A673 (cell line): ENCODE results near the gene SBF2. TPM values are rescaled to one million over a fixed set of nuclear protein-coding genes. Genes with fewer than 3 reads are reported as not detected.

Source experiments
- BruUV-seq: library from RNA; stranded (reverse); fragments of 400-500 nt; replicated peaks from 2 replicates; lab custom pipeline; 2021; lab: Mats Ljungman, UMichigan
- CTCF ChIA-PET: fragments of 300-600 bp; sonication (Branson Sonifier 250); formaldehyde crosslinking; loops from one replicate; lab custom pipeline; 2022; ENCODE audit warnings: antibody characterized with exemption; lab: Charles Lee
- POLR2A ChIA-PET: fragments of 300-600 bp; sonication (Branson Sonifier 250); formaldehyde crosslinking; loops from one replicate; lab custom pipeline; 2022; ENCODE audit warnings: antibody characterized with exemption; ENCODE audit not compliant: low non-redundant PET; lab: Charles Lee
- DNase-seq: peaks from one replicate; pipeline ENCODE4 v3.0.0-alpha.2; 2015; ENCODE audit warnings: low spot score
- H3K27ac ChIP-seq: fragments of 200-600 bp; sonication (generic); 2 replicates; pipeline ENCODE4 v1.5.1; 2016; ENCODE audit warnings: mixed run types, low read depth, mild to moderate bottlenecking, mixed read lengths, antibody characterized with exemption, low read length; ENCODE audit not compliant: poor library complexity, severe bottlenecking
- H3K27me3 ChIP-seq: fragments of 200-600 bp; sonication (generic); replicated peaks from 2 replicates; pipeline ENCODE4 v1.6.1; 2017; ENCODE audit warnings: mixed run types, low read depth, mild to moderate bottlenecking, mixed read lengths, antibody characterized with exemption, low read length; ENCODE audit not compliant: insufficient read depth, poor library complexity
- H3K36me3 ChIP-seq: fragments of 200-600 bp; sonication (generic); 2 replicates; pipeline ENCODE4 v1.6.1; 2016; ENCODE audit warnings: mixed run types, mild to moderate bottlenecking, mixed read lengths, antibody characterized with exemption, low read length; ENCODE audit not compliant: insufficient read depth, poor library complexity, severe bottlenecking
- H3K4me1 ChIP-seq: fragments of 200-600 bp; sonication (generic); 2 replicates; pipeline ENCODE4 v1.6.1; 2017; ENCODE audit warnings: mixed run types, mild to moderate bottlenecking, mixed read lengths, antibody characterized with exemption, low read length; ENCODE audit not compliant: insufficient read depth, poor library complexity, severe bottlenecking
- H3K4me3 ChIP-seq: fragments of 200-600 bp; sonication (generic); 2 replicates; pipeline ENCODE4 v1.5.1; 2016; ENCODE audit warnings: low read depth, mixed run types, mild to moderate bottlenecking, mixed read lengths, low read length; ENCODE audit not compliant: poor library complexity, severe bottlenecking
- H3K9me3 ChIP-seq: fragments of 200-600 bp; sonication (generic); 2 replicates; pipeline ENCODE4 v1.6.1; 2016; ENCODE audit warnings: mixed run types, low read depth, mild to moderate bottlenecking, mixed read lengths, antibody characterized with exemption, low read length; ENCODE audit not compliant: poor library complexity, severe bottlenecking
- EZH2 ChIP-seq: fragments of 200-600 bp; sonication (generic); IDR thresholded peaks from 2 replicates; pipeline ENCODE4 v1.6.1; 2017; ENCODE audit warnings: borderline replicate concordance, low read depth, mild to moderate bottlenecking, mixed read lengths, antibody characterized with exemption, low read length; ENCODE audit not compliant: poor library complexity, severe bottlenecking
- intact Hi-C: fragments of 100-400 bp; cut with micrococcal nuclease; formaldehyde crosslinking; loops from one replicate; pipeline ENCODE4 v1.10.0; 2022; ENCODE audit not compliant: unreplicated experiment
- total RNA-seq: library from RNA; stranded (reverse); gene quantifications from 2 replicates; pipeline ENCODE4 v1.2.3, GENCODE V29; 2021
- TF ChIP-seq, protein P1 (sequence below): fragments of 300-800, 200-600 bp; sonication (generic); conservative IDR thresholded peaks from 2 replicates; pipeline ENCODE4 v1.5.1; 2017; ENCODE audit warnings: low read depth, mild to moderate bottlenecking, antibody characterized with exemption, low read length, moderate library complexity, mixed read lengths

Gene SBF2
- total RNA-seq, 1 experiment from 2014 or later = 31.8 TPM

GRCh38 chr11:10117709-10118351, 176.2 kb downstream of the SBF2 start:
- Histone ChIP-seq H3K36me3 (no peaks in the 10 kb centered on the region), H3K4me1 (no peaks in the 10 kb centered on the region), H3K27ac (no peak overlapping the region), H3K4me3 (no peak overlapping the region), H3K27me3 (no peaks in the 10 kb centered on the region), H3K9me3 (no peaks in the 10 kb centered on the region)
- DNase-seq = no peak
- ChIA-PET CTCF (no interaction called here), POLR2A (no interaction called here)
- intact Hi-C loops = no loop called here
- TF ChIP-seq, protein P1, sequence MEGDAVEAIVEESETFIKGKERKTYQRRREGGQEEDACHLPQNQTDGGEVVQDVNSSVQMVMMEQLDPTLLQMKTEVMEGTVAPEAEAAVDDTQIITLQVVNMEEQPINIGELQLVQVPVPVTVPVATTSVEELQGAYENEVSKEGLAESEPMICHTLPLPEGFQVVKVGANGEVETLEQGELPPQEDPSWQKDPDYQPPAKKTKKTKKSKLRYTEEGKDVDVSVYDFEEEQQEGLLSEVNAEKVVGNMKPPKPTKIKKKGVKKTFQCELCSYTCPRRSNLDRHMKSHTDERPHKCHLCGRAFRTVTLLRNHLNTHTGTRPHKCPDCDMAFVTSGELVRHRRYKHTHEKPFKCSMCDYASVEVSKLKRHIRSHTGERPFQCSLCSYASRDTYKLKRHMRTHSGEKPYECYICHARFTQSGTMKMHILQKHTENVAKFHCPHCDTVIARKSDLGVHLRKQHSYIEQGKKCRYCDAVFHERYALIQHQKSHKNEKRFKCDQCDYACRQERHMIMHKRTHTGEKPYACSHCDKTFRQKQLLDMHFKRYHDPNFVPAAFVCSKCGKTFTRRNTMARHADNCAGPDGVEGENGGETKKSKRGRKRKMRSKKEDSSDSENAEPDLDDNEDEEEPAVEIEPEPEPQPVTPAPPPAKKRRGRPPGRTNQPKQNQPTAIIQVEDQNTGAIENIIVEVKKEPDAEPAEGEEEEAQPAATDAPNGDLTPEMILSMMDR = no peak
- no peak for TF ChIP-seq EZH2
- BruUV-seq = no TSS peak

GRCh38 chr11:10116588-10116987, 177.4 kb downstream of the SBF2 start:
- H3K27me3 ChIP-seq = no peaks in the 10 kb centered on the region
- ChIA-PET CTCF (no interaction called here), POLR2A (no interaction called here)
- H3K9me3 ChIP-seq = no peaks in the 10 kb centered on the region
- H3K4me1 ChIP-seq = no peaks in the 10 kb centered on the region
- intact Hi-C loops = no loop called here
- no peak for TF ChIP-seq EZH2
- TF ChIP-seq, protein P1 = no peak
- peak; percentile 4 for DNase-seq
- no peak overlapping the region for H3K4me3 ChIP-seq
- no peaks in the 10 kb centered on the region for H3K36me3 ChIP-seq
- BruUV-seq = no TSS peak
- no peak overlapping the region for H3K27ac ChIP-seq

- Histone ChIP-seq H3K4me1 (peaks cover 1% of the 10 kb centered on the region), H3K36me3 (no peaks in the 10 kb centered on the region), H3K4me3 (no peak overlapping the region), H3K27me3 (no peaks in the 10 kb centered on the region), H3K27ac (no peak overlapping the region), H3K9me3 (no peaks in the 10 kb centered on the region)
- TF ChIP-seq, protein P1 = no peak
- no peak for TF ChIP-seq EZH2
- POLR2A ChIA-PET = no interaction called here
- BruUV-seq = no TSS peak
- CTCF ChIA-PET = no interaction called here
- DNase-seq = no peak
- intact Hi-C loops = no loop called here
Measured at GRCh38 chr11:10114593-10115404, 179.2 kb downstream of the SBF2 start.
